Bone marrow (tissue), 2 donors: Measurements from ENCODE around the gene TOR1B.
"Not testable (repeated sequence)": the region's sequence is repeated elsewhere in the genome, so short reads cannot be mapped to it uniquely, and the experiment has no call there.

ENCODE experiments used
- DNase-seq, 2 donors: peaks; one replicate each; lab custom pipeline; 2025; lab: John Stamatoyannopoulos, UW

TOR1B gene

GRCh38 chr9:129802833-129803675 is at the start of gene TOR1B:
Gene TOR1B (plus strand): TSS chr9:129803184. CDS start chr9:129803213, 29 bp downstream.
- peak; percentile 81 to 91 for DNase-seq

GRCh38 chr9:129755151-129755550 is 47.8 kb upstream of the TOR1B start:
- no peak for DNase-seq

GRCh38 chr9:129756191-129756590 is 46.8 kb upstream of the TOR1B start:
- no peak for DNase-seq

GRCh38 chr9:129757045-129757444 is 45.9 kb upstream of the TOR1B start:
- peak in 1 of 2 donors; percentile 22 for DNase-seq

- no peak for DNase-seq
Observed at GRCh38 chr9:129759319-129759718, 43.7 kb upstream of the TOR1B start.

- DNase-seq, result no peak
Observed at GRCh38 chr9:129759804-129760502, 43.0 kb upstream of the TOR1B start.

GRCh38 chr9:129760784-129761183 is 42.2 kb upstream of the TOR1B start:
- DNase-seq, result not testable (repeated sequence)

- DNase-seq, result no peak
Observed at GRCh38 chr9:129761293-129761900, 41.6 kb upstream of the TOR1B start.

GRCh38 chr9:129761901-129762369 is 41.0 kb upstream of the TOR1B start:
- no peak for DNase-seq

GRCh38 chr9:129762370-129762984 is 40.5 kb upstream of the TOR1B start:
- peak in 1 of 2 donors; percentile 19 for DNase-seq

- no peak for DNase-seq
Observed at GRCh38 chr9:129762985-129763926, 39.7 kb upstream of the TOR1B start.

GRCh38 chr9:129765764-129766317 is 37.1 kb upstream of the TOR1B start:
- no peak for DNase-seq

GRCh38 chr9:129768486-129768885 is 34.5 kb upstream of the TOR1B start:
- no peak for DNase-seq

- no peak for DNase-seq
Observed at GRCh38 chr9:129769669-129770068, 33.3 kb upstream of the TOR1B start.

- no peak for DNase-seq
Observed at GRCh38 chr9:129770741-129771140, 32.2 kb upstream of the TOR1B start.

- peak in 1 of 2 donors; percentile 65 for DNase-seq
Observed at GRCh38 chr9:129773262-129774048, 29.5 kb upstream of the TOR1B start.

GRCh38 chr9:129774791-129775447 is 28.1 kb upstream of the TOR1B start:
- DNase-seq, result no peak

- no peak for DNase-seq
Observed at GRCh38 chr9:129775448-129775798, 27.6 kb upstream of the TOR1B start.

GRCh38 chr9:129776096-129776495 is 26.9 kb upstream of the TOR1B start:
- DNase-seq, result not testable (repeated sequence)
